Keratinocyte (primary cell): Measurements from ENCODE around the gene BABAM2.

Source experiments
- EZH2 ChIP-seq: IDR thresholded peaks from one replicate; pipeline ENCODE4 v1.6.1; 2012; ENCODE audit warnings: inconsistent platforms, mild to moderate bottlenecking, low read length, moderate library complexity
- TF ChIP-seq, protein P1 (sequence below), 3 experiments: IDR thresholded peaks in 1 of 3; conservative IDR thresholded peaks in 1 of 3; optimal IDR thresholded peaks in 1 of 3; 2 replicates in 2 of 3; 3 replicates in 1 of 3; pipeline versions ENCODE3 to v1.5.1; 2011; ENCODE audit warnings: low read length in 3 of 3, mild to moderate bottlenecking in 3 of 3, moderate library complexity in 2 of 3, control low read depth in 1 of 3, inconsistent platforms in 1 of 3; ENCODE audit not compliant: insufficient read depth in 2 of 3; ENCODE audit errors: extremely low read depth in 1 of 3

DNA sequence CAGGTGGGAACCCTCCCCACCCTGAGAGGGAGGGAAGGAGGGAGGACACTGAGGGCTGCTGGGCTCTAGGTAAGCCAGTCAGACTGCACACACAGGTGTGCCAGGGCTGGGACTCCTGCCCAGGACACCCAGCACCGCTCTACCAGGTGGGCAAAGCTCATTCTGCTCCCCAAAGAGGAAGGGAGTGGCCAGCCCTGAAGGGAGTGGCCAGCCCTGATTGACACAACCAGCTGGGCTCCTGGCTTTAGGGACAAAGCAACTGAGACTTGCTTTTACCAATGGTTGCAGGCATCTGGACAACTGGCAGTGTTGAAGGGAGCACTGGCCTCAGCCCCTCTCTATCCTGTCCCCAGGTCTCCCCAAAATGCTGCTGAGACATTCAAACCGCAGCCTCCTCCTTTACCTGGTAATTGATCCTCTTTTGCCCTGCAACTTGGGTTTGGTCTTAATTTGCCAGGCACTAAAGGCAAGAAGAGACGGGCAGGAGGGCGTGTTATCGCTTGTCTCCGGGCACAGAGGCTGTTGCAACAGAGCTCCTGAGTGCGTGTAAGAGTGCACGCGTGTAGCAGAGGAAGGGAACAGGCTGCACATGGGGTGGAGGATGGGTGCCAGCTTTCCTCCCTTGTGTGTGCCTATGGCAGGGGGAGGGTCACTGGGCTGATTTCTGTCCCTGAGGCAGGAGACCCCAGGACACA lies 487.6 kb downstream of the BABAM2 start:
- TF ChIP-seq, protein P1, sequence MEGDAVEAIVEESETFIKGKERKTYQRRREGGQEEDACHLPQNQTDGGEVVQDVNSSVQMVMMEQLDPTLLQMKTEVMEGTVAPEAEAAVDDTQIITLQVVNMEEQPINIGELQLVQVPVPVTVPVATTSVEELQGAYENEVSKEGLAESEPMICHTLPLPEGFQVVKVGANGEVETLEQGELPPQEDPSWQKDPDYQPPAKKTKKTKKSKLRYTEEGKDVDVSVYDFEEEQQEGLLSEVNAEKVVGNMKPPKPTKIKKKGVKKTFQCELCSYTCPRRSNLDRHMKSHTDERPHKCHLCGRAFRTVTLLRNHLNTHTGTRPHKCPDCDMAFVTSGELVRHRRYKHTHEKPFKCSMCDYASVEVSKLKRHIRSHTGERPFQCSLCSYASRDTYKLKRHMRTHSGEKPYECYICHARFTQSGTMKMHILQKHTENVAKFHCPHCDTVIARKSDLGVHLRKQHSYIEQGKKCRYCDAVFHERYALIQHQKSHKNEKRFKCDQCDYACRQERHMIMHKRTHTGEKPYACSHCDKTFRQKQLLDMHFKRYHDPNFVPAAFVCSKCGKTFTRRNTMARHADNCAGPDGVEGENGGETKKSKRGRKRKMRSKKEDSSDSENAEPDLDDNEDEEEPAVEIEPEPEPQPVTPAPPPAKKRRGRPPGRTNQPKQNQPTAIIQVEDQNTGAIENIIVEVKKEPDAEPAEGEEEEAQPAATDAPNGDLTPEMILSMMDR (optimal IDR thresholded peaks at IDR 0.05 in 1 of 3, IDR thresholded peaks at IDR 0.05 in 1 of 3, conservative IDR thresholded peaks at IDR 0.05 in 1 of 3; ENCODE audit: extremely low read depth in 1 of 3, insufficient read depth in 2 of 3, low read length in 3 of 3) = no peak
- no peak for TF ChIP-seq EZH2
